ENCODE measurements around the gene CSPG4.

GRCh38 chr15:75676688-75677464, 35.8 kb downstream of the CSPG4 start:
- TF ChIP-seq POLR2A (IDR thresholded peaks at IDR 0.05; ENCODE audit: insufficient read depth in 1 of 2, low read depth in 2 of 2, low read length in 2 of 2) (no peak), BHLHE40 (IDR thresholded peaks at IDR 0.05; ENCODE audit: low read length) (no peak), ZBTB8A (CRISPR knock-in tag; IDR thresholded peaks at IDR 0.05; ENCODE audit: borderline replicate concordance, low read depth) (no peak), FOXJ3 (CRISPR knock-in tag; IDR thresholded peaks at IDR 0.05; ENCODE audit: borderline replicate concordance) (no peak), AHDC1 (CRISPR knock-in tag; IDR thresholded peaks at IDR 0.05; ENCODE audit: borderline replicate concordance) (no peak), RELA (CRISPR knock-in tag; IDR thresholded peaks at IDR 0.05) (no peak), NCOA1 (CRISPR knock-in tag; IDR thresholded peaks at IDR 0.05) (no peak), RNF2 (conservative IDR thresholded peaks at IDR 0.05; ENCODE audit: low read depth) (no peak), MATR3 (CRISPR knock-in tag; IDR thresholded peaks at IDR 0.05) (no peak), PBX3 (CRISPR knock-in tag; IDR thresholded peaks at IDR 0.05; ENCODE audit: borderline replicate concordance) (no peak)

Measured in HepG2 (cell line).